CD4-positive, alpha-beta T cell treated with Interleukin-4 for 1 hour (primary cell): ENCODE results near the gene BRPF1.

Experiments used
- DNase-seq, 2 donors: peaks; one replicate each; pipeline ENCODE4 v3.0.0-alpha.2; 2020 to 2022

The BRPF1 gene

DNA sequence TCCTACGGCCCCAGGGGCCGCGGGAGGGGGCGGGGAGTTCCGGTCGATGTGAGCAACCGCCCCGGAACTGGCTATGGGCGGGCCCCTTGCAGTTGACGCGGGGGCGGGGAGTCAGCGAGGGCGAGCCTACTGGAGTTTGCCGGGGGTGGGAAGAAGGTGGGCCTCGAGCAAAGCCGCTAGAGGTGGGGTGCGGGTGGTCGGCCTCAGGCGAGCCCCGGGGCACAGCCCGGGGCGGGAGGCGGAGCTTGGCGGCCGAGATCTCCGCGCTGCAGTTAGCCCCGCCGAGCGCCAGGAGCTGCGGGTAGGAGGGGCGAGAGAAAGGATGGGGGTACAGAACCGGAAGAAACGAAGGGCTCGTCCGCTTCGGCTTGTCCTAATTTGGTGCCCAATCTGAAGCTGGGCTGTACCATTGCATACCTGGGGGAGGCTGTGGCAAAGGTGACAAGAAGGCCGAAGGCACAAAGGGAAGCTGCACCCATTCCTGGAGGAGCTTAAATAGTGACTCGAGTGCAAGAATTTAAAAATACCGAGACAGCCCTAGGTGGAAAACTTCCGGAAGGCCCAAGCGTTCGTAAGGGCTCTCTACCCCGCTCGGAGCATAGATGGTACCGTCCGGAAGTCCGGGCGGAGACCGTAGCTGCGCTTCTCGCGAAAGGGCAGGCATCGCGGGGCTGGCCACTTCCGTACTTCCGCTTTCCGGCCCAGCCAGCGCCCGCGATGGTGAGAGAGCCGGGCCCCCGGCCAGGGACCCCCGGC, 61.0 kb downstream of the BRPF1 start, which contains the start of the genes ARPC4 and TADA3:
ARPC4 (plus strand) TSS at position 678 of the 756 bp plus-strand sequence; CDS start at position 718, 40 bp downstream.
TADA3 (minus strand) TSS at position 69 of the 756 bp plus-strand sequence. CDS start 1,007 bp downstream, outside the sequence.
- peak; percentile 92 to 94 for DNase-seq

DNA sequence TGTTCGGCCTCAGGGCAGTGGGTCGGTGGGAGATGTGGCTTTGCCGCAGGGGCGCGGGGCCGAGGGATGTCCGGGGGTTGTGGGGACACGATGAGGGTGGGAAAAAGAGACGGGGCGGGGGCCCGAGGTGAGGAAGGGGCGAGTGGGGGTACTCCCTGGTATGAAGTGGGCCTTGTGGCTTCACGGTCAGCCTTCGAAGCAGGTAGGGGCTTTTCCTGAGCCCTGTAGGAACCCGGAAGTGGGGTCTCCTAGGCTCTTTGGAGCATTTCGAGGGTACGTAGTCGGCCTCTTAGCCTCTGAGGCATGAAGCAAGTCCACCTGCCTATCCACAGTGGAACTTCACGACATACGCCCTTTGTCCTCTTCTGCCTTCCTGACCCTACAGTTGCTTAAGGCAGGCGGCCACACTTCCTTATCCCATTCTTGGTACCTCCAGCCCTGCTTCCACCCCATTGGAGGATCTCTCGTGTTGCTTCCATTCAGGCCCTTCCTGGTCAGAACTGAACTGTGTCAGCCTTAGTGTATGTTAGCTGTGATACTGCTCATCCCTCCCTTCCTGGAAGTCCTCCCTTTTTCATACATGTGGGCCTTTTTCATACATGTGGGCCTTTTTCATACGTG, 61.7 kb downstream of the BRPF1 start:
- DNase-seq = peak; percentile 43 to 48

- DNase-seq = no peak
Measured at GRCh38 chr3:9794400-9794799, 62.9 kb downstream of the BRPF1 start.

- DNase-seq = peak in 1 of 2 donors; percentile 43
Measured at GRCh38 chr3:9795207-9795606, 63.7 kb downstream of the BRPF1 start.

DNA sequence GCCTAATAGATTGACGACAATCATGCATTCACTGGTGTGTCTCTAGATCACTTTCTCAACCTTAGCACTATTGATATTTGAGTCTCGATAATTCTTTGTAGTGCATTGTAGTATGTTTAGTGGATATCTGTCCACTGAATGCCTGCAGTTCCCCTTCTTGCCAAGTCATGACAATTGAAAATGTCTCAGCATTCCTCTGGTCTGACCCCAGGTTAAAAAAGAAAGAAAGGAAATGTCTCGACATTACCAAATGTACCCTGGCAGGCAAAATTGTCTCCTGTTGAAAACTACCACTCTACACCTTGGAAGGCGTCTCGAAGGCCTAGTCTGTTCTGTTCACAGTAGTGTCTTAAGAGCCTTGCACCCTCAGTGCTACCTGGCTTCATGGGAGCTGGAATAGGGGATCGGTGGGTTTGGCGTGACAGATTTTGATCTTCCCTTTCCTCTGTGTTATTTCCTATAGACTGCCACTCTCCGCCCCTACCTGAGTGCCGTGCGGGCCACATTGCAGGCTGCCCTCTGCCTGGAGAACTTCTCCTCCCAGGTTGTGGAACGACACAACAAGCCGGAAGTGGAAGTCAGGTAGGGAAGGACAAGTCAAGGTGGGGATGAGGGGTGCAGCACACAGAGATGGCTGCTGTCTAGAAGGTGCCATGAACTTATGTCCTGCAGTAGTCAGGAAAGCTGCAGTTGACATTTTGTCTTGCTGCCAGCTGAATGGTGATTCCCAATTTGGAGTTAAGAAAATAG, 65.8 kb downstream of the BRPF1 start:
- DNase-seq = no peak
